ENCODE data around the gene ZNF532.

ZNF532 gene

GRCh38 chr18:58949031-58949430 is 84.4 kb downstream of the ZNF532 start:
- no peak for DNase-seq (ENCODE audit: extremely low read depth, low read depth)
- TF ChIP-seq, protein P1, sequence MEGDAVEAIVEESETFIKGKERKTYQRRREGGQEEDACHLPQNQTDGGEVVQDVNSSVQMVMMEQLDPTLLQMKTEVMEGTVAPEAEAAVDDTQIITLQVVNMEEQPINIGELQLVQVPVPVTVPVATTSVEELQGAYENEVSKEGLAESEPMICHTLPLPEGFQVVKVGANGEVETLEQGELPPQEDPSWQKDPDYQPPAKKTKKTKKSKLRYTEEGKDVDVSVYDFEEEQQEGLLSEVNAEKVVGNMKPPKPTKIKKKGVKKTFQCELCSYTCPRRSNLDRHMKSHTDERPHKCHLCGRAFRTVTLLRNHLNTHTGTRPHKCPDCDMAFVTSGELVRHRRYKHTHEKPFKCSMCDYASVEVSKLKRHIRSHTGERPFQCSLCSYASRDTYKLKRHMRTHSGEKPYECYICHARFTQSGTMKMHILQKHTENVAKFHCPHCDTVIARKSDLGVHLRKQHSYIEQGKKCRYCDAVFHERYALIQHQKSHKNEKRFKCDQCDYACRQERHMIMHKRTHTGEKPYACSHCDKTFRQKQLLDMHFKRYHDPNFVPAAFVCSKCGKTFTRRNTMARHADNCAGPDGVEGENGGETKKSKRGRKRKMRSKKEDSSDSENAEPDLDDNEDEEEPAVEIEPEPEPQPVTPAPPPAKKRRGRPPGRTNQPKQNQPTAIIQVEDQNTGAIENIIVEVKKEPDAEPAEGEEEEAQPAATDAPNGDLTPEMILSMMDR (IDR thresholded peaks at IDR 0.05; ENCODE audit: low read depth, low read length): no peak

DNA sequence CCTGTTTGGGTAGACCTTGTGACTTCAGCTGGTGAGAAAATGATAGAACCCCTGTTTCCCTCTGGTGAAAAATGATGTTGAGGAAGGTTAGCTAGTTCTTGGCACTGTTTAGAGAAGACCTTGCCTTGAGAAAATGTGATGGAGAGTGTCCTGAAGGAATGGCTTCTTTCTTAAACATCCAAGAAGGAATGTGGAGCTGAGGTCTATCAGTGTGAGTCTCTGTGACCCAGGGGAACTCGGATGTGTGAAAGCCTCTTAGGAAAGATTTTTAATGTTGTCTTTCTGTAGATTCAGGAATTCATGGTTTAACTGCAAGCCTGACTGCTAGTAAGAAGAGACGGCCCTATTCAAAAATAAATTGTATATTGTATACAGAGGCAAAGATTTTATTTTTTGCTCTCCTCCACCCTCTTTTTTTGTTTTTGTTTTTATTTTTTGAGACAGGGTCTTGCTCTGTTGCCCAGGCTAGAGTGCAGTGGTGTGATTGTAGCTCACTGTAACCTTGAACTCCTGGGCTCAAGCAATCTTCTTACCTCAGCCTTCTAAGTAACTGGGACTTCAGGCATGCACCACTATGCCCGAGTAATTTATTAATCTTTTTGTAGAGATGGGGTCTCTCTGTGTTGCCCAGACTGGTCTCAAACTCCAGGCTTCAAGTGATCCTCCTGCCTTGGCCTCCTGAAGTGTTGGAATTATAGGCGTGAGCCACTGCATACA is 87.5 kb downstream of the ZNF532 start:
- no peak for DNase-seq (ENCODE audit: extremely low read depth, low read depth)
- TF ChIP-seq, protein P1 (IDR thresholded peaks at IDR 0.05; ENCODE audit: low read depth, low read length): no peak

- TF ChIP-seq, protein P1 (IDR thresholded peaks at IDR 0.05; ENCODE audit: low read depth, low read length): no peak
- no peak for DNase-seq (ENCODE audit: extremely low read depth, low read depth)
These were observed 88.2 kb downstream of the ZNF532 start for GRCh38 chr18:58952858-58953257.

GRCh38 chr18:58953627-58954026 is 89.0 kb downstream of the ZNF532 start:
- TF ChIP-seq, protein P1 (IDR thresholded peaks at IDR 0.05; ENCODE audit: low read depth, low read length): no peak
- no peak for DNase-seq (ENCODE audit: extremely low read depth, low read depth)

DNA sequence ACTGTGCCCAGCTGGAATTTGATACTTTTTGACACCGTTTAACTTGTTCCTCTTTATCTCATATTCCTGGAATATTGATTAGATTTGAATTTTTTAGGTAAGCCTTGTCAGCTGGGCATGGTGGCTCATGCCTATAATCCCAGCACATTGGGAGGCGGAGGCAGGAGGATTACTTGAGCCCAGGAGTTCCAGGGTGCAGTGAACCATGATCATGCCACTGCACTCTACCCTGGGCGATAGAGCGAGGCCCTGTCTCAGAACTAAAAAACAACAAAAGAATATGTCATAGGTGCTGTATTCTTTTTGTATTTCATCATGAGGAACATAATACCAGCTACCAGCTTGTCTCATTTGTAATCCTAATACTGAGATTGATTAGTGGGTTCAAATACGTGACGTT is 90.3 kb downstream of the ZNF532 start:
- DNase-seq (ENCODE audit: extremely low read depth, low read depth): no peak
- TF ChIP-seq, protein P1 (IDR thresholded peaks at IDR 0.05; ENCODE audit: low read depth, low read length): no peak

GRCh38 chr18:58955738-58956137 is 91.1 kb downstream of the ZNF532 start:
- TF ChIP-seq, protein P1 (IDR thresholded peaks at IDR 0.05; ENCODE audit: low read depth, low read length): no peak
- no peak for DNase-seq (ENCODE audit: extremely low read depth, low read depth)

GRCh38 chr18:58958628-58959027 is 94.0 kb downstream of the ZNF532 start:
- no peak for DNase-seq (ENCODE audit: extremely low read depth, low read depth)
- TF ChIP-seq, protein P1 (IDR thresholded peaks at IDR 0.05; ENCODE audit: low read depth, low read length): no peak

Measured in AG09319 (cell line).